ENCODE data around the gene DCC. TPM values are rescaled to one million over a fixed set of nuclear protein-coding genes. Genes with fewer than 3 reads are reported as not detected.

Gene DCC
- total and polyA plus RNA-seq, 2 of the 8 experiments (the other 6 are each of a cell fraction or from before 2014, with no cell fraction given) = 0.14 to 1.4 TPM

- no peak overlapping the region for H2BK15ac ChIP-seq (ENCODE audit: low read length)
- no peak overlapping the region for H4K91ac ChIP-seq (replicated peaks; ENCODE audit: insufficient read length, low read length)
- H2BK5ac ChIP-seq (ENCODE audit: low read depth, low read length) = no peak overlapping the region
- WGBS, 2 experiments (ENCODE audit: extremely low coverage in 1 of 2, insufficient coverage in 1 of 2, insufficient read length in 1 of 2, insufficient replicate concordance in 2 of 2, low coverage in 1 of 2, low lambda C conversion rate in 2 of 2, missing lambda C conversion rate in 1 of 2) = 91% methylated on average over 2 of the region's 2 CpGs; no CpG with 5 or more reads in 1 of the 2 experiments
- no peaks in the 10 kb centered on the region for H3K9me3 ChIP-seq (ENCODE audit: insufficient read depth in 2 of 2, low read depth in 1 of 2, low read length in 1 of 2)
- H3K4me1 ChIP-seq (replicated peaks in 1 of 4; ENCODE audit: control insufficient read depth in 3 of 4, insufficient read depth in 4 of 4, low read length in 3 of 4) = no peaks in the 10 kb centered on the region
- H2BK20ac ChIP-seq (ENCODE audit: low read length) = no peak overlapping the region
- no peak overlapping the region for H3K14ac ChIP-seq (ENCODE audit: insufficient read length)
- no peak overlapping the region for H3K4ac ChIP-seq (replicated peaks; ENCODE audit: insufficient read length, low read depth, low read length)
- ChIA-PET POLR2A (ENCODE audit: partially characterized antibody) (no interaction called here), CTCF (ENCODE audit: partially characterized antibody) (interaction anchor here (0.6 to 2.0 kb wide), 19 partner anchors 8 to 1335 kb away, joined by 3 to 7 read pairs (median 3); no protein-coding TSS in a partner anchor)
- H2BK12ac ChIP-seq (ENCODE audit: low read depth, low read length) = no peak overlapping the region
- no peak overlapping the region for H3K4me3 ChIP-seq (ENCODE audit: extremely low read depth in 1 of 4, insufficient read depth in 2 of 4, low read depth in 3 of 4, low read length in 4 of 4)
- no peak overlapping the region for H3K56ac ChIP-seq (replicated peaks; ENCODE audit: insufficient read length, low read depth, low read length)
- H3K18ac ChIP-seq (ENCODE audit: extremely low read depth, low read length) = no peak overlapping the region
- no peaks in the 10 kb centered on the region for H3K36me3 ChIP-seq (ENCODE audit: control insufficient read depth in 2 of 4, insufficient read depth in 4 of 4, low read length in 3 of 4)
- no peak overlapping the region for H3K9ac ChIP-seq (replicated peaks in 1 of 4; ENCODE audit: extremely low read depth in 1 of 4, low read depth in 3 of 4, low read length in 3 of 4)
- no peak overlapping the region for H3K23ac ChIP-seq (ENCODE audit: insufficient read length)
- no peak overlapping the region for H4K5ac ChIP-seq (ENCODE audit: insufficient read length, low read depth, low read length)
- H2AFZ ChIP-seq (ENCODE audit: low read length) = no peak overlapping the region
- H4K20me1 ChIP-seq (replicated peaks in 1 of 2; ENCODE audit: control insufficient read depth in 1 of 2, insufficient read depth in 2 of 2, low read length in 2 of 2) = no peaks in the 10 kb centered on the region
- H3K79me1 ChIP-seq (ENCODE audit: low read depth, low read length) = no peaks in the 10 kb centered on the region
- H3K23me2 ChIP-seq (ENCODE audit: low read depth, low read length) = no peaks in the 10 kb centered on the region
- H3K79me2 ChIP-seq (ENCODE audit: control insufficient read depth in 1 of 2, insufficient read depth in 2 of 2, low read length in 2 of 2) = no peaks in the 10 kb centered on the region
- H2BK120ac ChIP-seq (replicated peaks; ENCODE audit: low read depth, low read length) = no peak overlapping the region
- H3K4me2 ChIP-seq (ENCODE audit: insufficient read depth in 1 of 2, low read depth in 2 of 2, low read length in 2 of 2) = no peak overlapping the region
- no peak overlapping the region for H3K27ac ChIP-seq (ENCODE audit: low read depth, low read length)
- no peaks in the 10 kb centered on the region for H3K27me3 ChIP-seq (replicated peaks in 1 of 4; ENCODE audit: control insufficient read depth in 3 of 4, extremely low read depth in 1 of 4, insufficient read depth in 3 of 4, low read length in 3 of 4)
- H4K8ac ChIP-seq (ENCODE audit: extremely low read depth, insufficient read depth, low read length) = no peak overlapping the region
- FAIRE-seq = no peak
- no peak overlapping the region for H2AK5ac ChIP-seq (ENCODE audit: low read depth, low read length)
- no peak for DNase-seq (ENCODE audit: low read depth in 1 of 2, low spot score in 2 of 2)
- no peak for TF ChIP-seq JUN (IDR thresholded peaks at IDR 0.05; ENCODE audit: low read depth, low read length)
- TF ChIP-seq MAX (IDR thresholded peaks at IDR 0.05) = no peak
- TF ChIP-seq ASH2L (IDR thresholded peaks at IDR 0.05; ENCODE audit: low read length) = no peak
- TF ChIP-seq NANOG (IDR thresholded peaks at IDR 0.05; ENCODE audit: insufficient read depth, low read depth, low read length, poor library complexity, severe bottlenecking) = no peak
- TF ChIP-seq GABPA (IDR thresholded peaks at IDR 0.05; ENCODE audit: borderline replicate concordance, insufficient read depth, low read length) = no peak
- TF ChIP-seq RBBP5 (IDR thresholded peaks at IDR 0.05; ENCODE audit: borderline replicate concordance, low read depth, low read length) = no peak
- TF ChIP-seq SRF (IDR thresholded peaks at IDR 0.05; ENCODE audit: low read depth, low read length) = no peak
- TF ChIP-seq HDAC2 (IDR thresholded peaks at IDR 0.05; ENCODE audit: borderline replicate concordance in 1 of 2, low read depth in 2 of 2, low read length in 2 of 2) = no peak
- TF ChIP-seq EP300 (IDR thresholded peaks at IDR 0.05; ENCODE audit: borderline replicate concordance in 1 of 2, low read depth in 2 of 2, low read length in 2 of 2) = no peak
Observed at GRCh38 chr18:52999633-53000032, 659.6 kb downstream of the DCC start.

All from H1 (cell line).